ENCODE results near the gene SBNO2. TPM values are rescaled to one million over a fixed set of nuclear protein-coding genes. Genes with fewer than 3 reads are reported as not detected.
A peak's percentile ranks its signal among the peaks of the same experiment; 100 is the strongest.

The SBNO2 gene
- total and polyA plus RNA-seq, 9 of the 15 experiments (the other 6 are each of a cell fraction or from before 2014, with no cell fraction given) = 0.01 to 46.2 (median 6.7) TPM

DNA sequence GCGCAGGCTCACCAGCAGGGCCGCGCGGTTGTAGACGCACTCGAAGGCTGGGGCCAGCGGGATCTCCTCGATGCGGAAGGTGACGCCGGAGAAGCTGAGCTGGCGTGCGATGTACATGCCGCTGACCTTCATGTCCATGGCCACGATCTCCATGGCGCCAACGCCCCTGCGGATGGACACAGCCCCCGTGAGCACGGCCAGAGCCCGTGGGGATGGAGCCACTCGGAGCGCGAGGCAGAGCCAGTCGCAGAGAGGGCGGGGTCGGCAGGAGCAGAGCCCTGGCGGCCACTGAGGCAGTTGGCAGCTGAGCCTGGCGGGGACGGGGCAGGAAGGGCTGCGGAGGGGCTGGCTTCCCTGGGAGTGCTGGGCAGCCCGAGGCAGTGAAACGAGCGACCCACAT is 55.1 kb downstream of the SBNO2 start:
- no peak for ATAC-seq
- TF ChIP-seq, protein P1, sequence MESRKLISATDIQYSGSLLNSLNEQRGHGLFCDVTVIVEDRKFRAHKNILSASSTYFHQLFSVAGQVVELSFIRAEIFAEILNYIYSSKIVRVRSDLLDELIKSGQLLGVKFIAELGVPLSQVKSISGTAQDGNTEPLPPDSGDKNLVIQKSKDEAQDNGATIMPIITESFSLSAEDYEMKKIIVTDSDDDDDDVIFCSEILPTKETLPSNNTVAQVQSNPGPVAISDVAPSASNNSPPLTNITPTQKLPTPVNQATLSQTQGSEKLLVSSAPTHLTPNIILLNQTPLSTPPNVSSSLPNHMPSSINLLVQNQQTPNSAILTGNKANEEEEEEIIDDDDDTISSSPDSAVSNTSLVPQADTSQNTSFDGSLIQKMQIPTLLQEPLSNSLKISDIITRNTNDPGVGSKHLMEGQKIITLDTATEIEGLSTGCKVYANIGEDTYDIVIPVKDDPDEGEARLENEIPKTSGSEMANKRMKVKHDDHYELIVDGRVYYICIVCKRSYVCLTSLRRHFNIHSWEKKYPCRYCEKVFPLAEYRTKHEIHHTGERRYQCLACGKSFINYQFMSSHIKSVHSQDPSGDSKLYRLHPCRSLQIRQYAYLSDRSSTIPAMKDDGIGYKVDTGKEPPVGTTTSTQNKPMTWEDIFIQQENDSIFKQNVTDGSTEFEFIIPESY (CRISPR knock-in tag; IDR thresholded peaks at IDR 0.05) = peak; percentile 83
- TF ChIP-seq DACH1 (IDR thresholded peaks at IDR 0.05; ENCODE audit: partially characterized antibody) (no peak), POLR3G (IDR thresholded peaks at IDR 0.05; ENCODE audit: extremely low read depth, insufficient read length, insufficient replicate concordance) (no peak)
- H2AFZ ChIP-seq (ENCODE audit: low read depth, low read length) = no peak overlapping the region
- no peak overlapping the region for H3K27ac ChIP-seq (ENCODE audit: extremely low read depth, low read depth, low read length)
- no peaks in the 10 kb centered on the region; the same call in 1 of the 2 replicates for H4K20me1 ChIP-seq (replicated peaks; ENCODE audit: control insufficient read depth, insufficient read depth, low read length)
- no peak for DNase-seq (ENCODE audit: extremely low read depth in 1 of 4, low spot score in 3 of 4)
- intact Hi-C loops (cut with micrococcal nuclease) = no loop called here
- WGBS (ENCODE audit: insufficient coverage, low coverage, missing lambda C conversion rate) = 96% methylated on average over 23 of the region's 34 CpGs
- peaks cover 3 to 53% of the 10 kb centered on the region in 2 experiments; a peak in 3 of 5 replicates for H3K4me1 ChIP-seq (replicated peaks in 1 of 2; ENCODE audit: control insufficient read depth in 2 of 2, insufficient read depth in 2 of 2, low read length in 2 of 2)
- in situ Hi-C loops (cut with MboI) = no loop called here
- no peaks in the 10 kb centered on the region for H3K9me1 ChIP-seq (ENCODE audit: control insufficient read depth, insufficient read depth, low read length)
- no peak overlapping the region for H3K9ac ChIP-seq (ENCODE audit: insufficient read depth in 1 of 2, low read depth in 2 of 2, low read length in 2 of 2)
- FAIRE-seq = no peak
- ChIA-PET POLR2A (no interaction called here), CTCF (ENCODE audit: low intra/inter-chr PET ratio) (no interaction called here)
- no peaks in the 10 kb centered on the region for H3K27me3 ChIP-seq (ENCODE audit: control insufficient read depth in 2 of 2, insufficient read depth in 2 of 2, low read length in 2 of 2)
- H3K36me3 ChIP-seq (ENCODE audit: control insufficient read depth, insufficient read depth, low read length) = peaks cover 86% of the 10 kb centered on the region; the same call in 2 of the 3 replicates
- no peaks in the 10 kb centered on the region; the same call in 2 of the 3 replicates for H3K79me2 ChIP-seq (ENCODE audit: control insufficient read depth, insufficient read depth, low read length)
- no TSS peak for BruUV-seq (replicated peaks)
- no peaks in the 10 kb centered on the region for H3K9me3 ChIP-seq (replicated peaks; ENCODE audit: control insufficient read depth, insufficient read depth, low read depth, low read length)
- no peak overlapping the region for H3K4me2 ChIP-seq (ENCODE audit: insufficient read depth, low read length)
- no peak overlapping the region for H3K4me3 ChIP-seq

DNA sequence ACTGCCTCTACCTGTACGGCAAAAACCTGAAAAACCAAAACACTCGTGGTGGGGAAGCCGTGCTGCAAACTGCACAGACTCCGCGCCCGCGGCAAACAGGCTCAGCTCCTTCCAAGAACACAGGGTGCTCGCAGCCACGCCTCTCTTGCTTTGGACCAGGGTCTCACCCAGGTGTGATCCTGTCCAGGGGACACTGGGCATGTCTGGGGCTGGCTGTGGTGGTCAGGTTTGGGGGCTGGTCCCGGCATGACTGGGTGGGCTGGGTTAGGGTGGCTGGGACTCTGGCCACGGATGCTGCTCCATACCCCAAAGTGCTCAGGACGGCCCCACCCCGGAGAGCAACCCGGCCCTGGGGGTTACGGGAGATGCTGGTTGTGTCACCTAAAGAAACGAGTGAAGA is 56.4 kb downstream of the SBNO2 start:
- FAIRE-seq (no peak), DNase-seq (ENCODE audit: extremely low read depth in 1 of 4, low spot score in 3 of 4) (no peak), ATAC-seq (no peak)
- H3K9ac ChIP-seq (ENCODE audit: insufficient read depth in 1 of 2, low read depth in 2 of 2, low read length in 2 of 2) = no peak overlapping the region
- no peaks in the 10 kb centered on the region for H3K9me1 ChIP-seq (ENCODE audit: control insufficient read depth, insufficient read depth, low read length)
- H3K4me1 ChIP-seq (replicated peaks in 1 of 2; ENCODE audit: control insufficient read depth in 2 of 2, insufficient read depth in 2 of 2, low read length in 2 of 2) = peaks cover 5 to 53% of the 10 kb centered on the region in 2 experiments
- intact Hi-C loops (cut with micrococcal nuclease) = no loop called here
- TF ChIP-seq POLR2G (IDR thresholded peaks at IDR 0.05; ENCODE audit: low read depth, low read length) (peak; percentile 32; the same call in 1 of the 2 replicates), CTBP1 (IDR thresholded peaks at IDR 0.05; ENCODE audit: borderline replicate concordance) (no peak)
- POLR2A ChIA-PET = interaction anchor here (0.7 kb wide), 1 partner anchor 38 kb away, joined by 3 read pairs; no protein-coding TSS in a partner anchor
- peaks cover 3% of the 10 kb centered on the region; the same call in 1 of the 3 replicates for H3K79me2 ChIP-seq (ENCODE audit: control insufficient read depth, insufficient read depth, low read length)
- no peak overlapping the region for H3K4me3 ChIP-seq
- in situ Hi-C loops (cut with MboI) = no loop called here
- no peaks in the 10 kb centered on the region for H3K9me3 ChIP-seq (replicated peaks; ENCODE audit: control insufficient read depth, insufficient read depth, low read depth, low read length)
- H3K27me3 ChIP-seq (ENCODE audit: control insufficient read depth in 2 of 2, insufficient read depth in 2 of 2, low read length in 2 of 2) = no peaks in the 10 kb centered on the region
- 92% methylated on average over 15 of the region's 16 CpGs for WGBS (ENCODE audit: insufficient coverage, low coverage, missing lambda C conversion rate)
- BruUV-seq (replicated peaks) = no TSS peak
- H3K27ac ChIP-seq (ENCODE audit: extremely low read depth, low read depth, low read length) = no peak overlapping the region
- no peak overlapping the region for H3K4me2 ChIP-seq (ENCODE audit: insufficient read depth, low read length)
- no peak overlapping the region for H2AFZ ChIP-seq (ENCODE audit: low read depth, low read length)
- H4K20me1 ChIP-seq (replicated peaks; ENCODE audit: control insufficient read depth, insufficient read depth, low read length) = no peaks in the 10 kb centered on the region
- H3K36me3 ChIP-seq (ENCODE audit: control insufficient read depth, insufficient read depth, low read length) = peaks cover 81% of the 10 kb centered on the region; the same call in 2 of the 3 replicates
- CTCF ChIA-PET (ENCODE audit: low intra/inter-chr PET ratio) = no interaction called here
